K562 (cell line): ENCODE measurements around the gene XPOT. TPM values are rescaled to one million over a fixed set of nuclear protein-coding genes. Genes with fewer than 3 reads are reported as not detected.
A peak's percentile ranks its signal among the peaks of the same experiment; 100 is the strongest.

ENCODE experiments used
- ATF2 ChIP-seq: sonication (generic); formaldehyde crosslinking; IDR thresholded peaks from 2 replicates; pipeline ENCODE4 v1.8.1; 2022; ENCODE audit warnings: missing genetic modification reagents
- CBFA2T2 ChIP-seq: fragments of 450-650 bp; conservative IDR thresholded peaks from 2 replicates; pipeline ENCODE4 v1.6.1; 2017; ENCODE audit warnings: mild to moderate bottlenecking
- CHD7 ChIP-seq: fragments of 200-600 bp; sonication (generic); IDR thresholded peaks from one replicate; pipeline ENCODE4 v1.6.1; 2012; ENCODE audit warnings: mild to moderate bottlenecking, low read depth, low read length, inconsistent platforms
- CREBBP ChIP-seq: IDR thresholded peaks from one replicate; pipeline ENCODE4 v1.6.1; 2012; ENCODE audit warnings: low read depth, mild to moderate bottlenecking, control low read depth, inconsistent platforms, low read length
- MAFK ChIP-seq: IDR thresholded peaks from 2 replicates; pipeline ENCODE4 v1.6.1; 2011; ENCODE audit warnings: low read length, improper control_type of control experiment
- NFXL1 ChIP-seq: fragments of 450-650 bp; formaldehyde crosslinking; IDR thresholded peaks from 2 replicates; pipeline ENCODE4 v1.4.0; 2021; ENCODE audit warnings: mild to moderate bottlenecking
- POLR2A ChIP-seq: fragments of 450-650 bp; conservative IDR thresholded peaks from 2 replicates; pipeline ENCODE4 v1.6.1; 2016
- TGIF2 ChIP-seq: sonication (generic); formaldehyde crosslinking; IDR thresholded peaks from 2 replicates; pipeline ENCODE4 v1.8.1; 2022; ENCODE audit warnings: mild to moderate bottlenecking, missing genetic modification reagents, moderate library complexity
- VEZF1 ChIP-seq: fragments of 200-800 bp; sonication (Bioruptor generic); IDR thresholded peaks from 2 replicates; pipeline ENCODE4 v1.6.1; 2017; ENCODE audit warnings: missing genetic modification characterization, missing compliant biosample characterization
- ZBTB8A ChIP-seq: fragments of 450-650 bp; IDR thresholded peaks from 2 replicates; pipeline ENCODE4 v1.6.1; 2018; ENCODE audit warnings: mild to moderate bottlenecking, moderate library complexity; ENCODE audit not compliant: partially characterized antibody
- ZFP36 ChIP-seq: fragments of 150-350 bp; IDR thresholded peaks from 2 replicates; pipeline ENCODE4 v1.6.1; 2018; ENCODE audit warnings: low read length, low read depth; ENCODE audit not compliant: partially characterized antibody
- polyA plus RNA-seq, 8 experiments: library from polyadenylated mRNA; depleted of rRNA in 4 of 8; stranded (reverse) in 5 of 8; unstranded in 3 of 8; fragments of >200 nt; fragmentation: Nextera tagmentation in 2 of 8; fragmentation: Illumina TruSeq in 1 of 8; extraction: Ambion mirVana in 2 of 8; extraction: Trizol in 1 of 8; gene quantifications; 2 replicates each; pipeline versions ENCODE4 v1.2.1 to v1.2.3, GENCODE V29; 2011 to 2014; ENCODE audit warnings: inconsistent platforms in 1 of 8, missing spikeins in 1 of 8
- total RNA-seq, 7 experiments: library from RNA; depleted of rRNA in 6 of 7; stranded (reverse); fragments of >200 nt in 6 of 7; fragmentation: Illumina TruSeq in 2 of 7; extraction: Trizol in 2 of 7; gene quantifications; 2 replicates each; pipeline versions ENCODE4 v1.2.1 to v1.2.3, GENCODE V29; 2011 to 2021; ENCODE audit warnings: low replicate concordance in 1 of 7

The XPOT gene
- total and polyA plus RNA-seq, 9 of the 15 experiments (the other 6 are each of a cell fraction or from before 2014, with no cell fraction given): 26.2 to 192 (median 102) TPM

GRCh38 chr12:64404470-64405256 lies 471 bp downstream of the XPOT start (continued):
- TF ChIP-seq MAFK (no peak), ATF2 (CRISPR knock-in tag) (no peak), CHD7 (no peak), NFXL1 (CRISPR knock-in tag) (no peak), CBFA2T2 (no peak), ZBTB8A (no peak), ZFP36 (no peak), VEZF1 (peak; percentile 85), POLR2A (peak; percentile 87), CREBBP (no peak), TGIF2 (CRISPR knock-in tag) (0 out of 2 replicates have a peak, but pooled peaks have one; percentile 70)
